OCI-LY7 (cell line): Measurements from ENCODE around the gene CAPN8. TPM values are rescaled to one million over a fixed set of nuclear protein-coding genes. Genes with fewer than 3 reads are reported as not detected.

Experiments used
- BruUV-seq: library from RNA; stranded (reverse); fragments of 400-500 nt; replicated peaks from 2 replicates; lab custom pipeline; 2021; lab: Mats Ljungman, UMichigan
- CTCF ChIA-PET: fragments of 300-600 bp; sonication (Branson Sonifier 250); formaldehyde crosslinking; loops from one replicate; lab custom pipeline; 2022; ENCODE audit warnings: antibody characterized with exemption; ENCODE audit not compliant: unreplicated experiment; lab: Charles Lee
- POLR2A ChIA-PET: fragments of 300-600 bp; sonication (Branson Sonifier 250); formaldehyde crosslinking; loops from one replicate; lab custom pipeline; 2022; ENCODE audit warnings: antibody characterized with exemption; lab: Charles Lee
- DNase-seq: peaks from one replicate; pipeline ENCODE4 v3.0.0-alpha.2; 2015; ENCODE audit warnings: low spot score
- H2AFZ ChIP-seq: fragments of 200-600 bp; sonication (generic), shearing (Covaris generic); 2 replicates; pipeline ENCODE4 v1.6.1; 2014; ENCODE audit warnings: mild to moderate bottlenecking, antibody characterized with exemption, low read length, moderate library complexity
- H3K27ac ChIP-seq: fragments of 200-600 bp; sonication (generic); 2 replicates; pipeline ENCODE4 v1.5.1; 2014; ENCODE audit warnings: mixed run types, low read depth, mild to moderate bottlenecking, moderate library complexity, low read length, inconsistent platforms; ENCODE audit not compliant: poor library complexity, severe bottlenecking
- H3K36me3 ChIP-seq: fragments of 200-600 bp; sonication (generic); 2 replicates; pipeline ENCODE4 v1.6.1; 2014; ENCODE audit warnings: mild to moderate bottlenecking, antibody characterized with exemption, low read length, moderate library complexity, mixed read lengths; ENCODE audit not compliant: insufficient read depth
- H3K4me1 ChIP-seq: fragments of 200-600 bp; sonication (generic); 2 replicates; pipeline ENCODE4 v1.5.1; 2014; ENCODE audit warnings: mild to moderate bottlenecking, low read length; ENCODE audit not compliant: insufficient read depth, poor library complexity, severe bottlenecking
- H3K4me2 ChIP-seq: fragments of 200-600 bp; sonication (generic); 2 replicates; pipeline ENCODE4 v1.6.1; 2014; ENCODE audit warnings: mild to moderate bottlenecking, low read length
- H3K4me3 ChIP-seq: fragments of 200-600 bp; sonication (generic); 2 replicates; pipeline ENCODE4 v1.5.1; 2014; ENCODE audit warnings: mild to moderate bottlenecking, low read depth, low read length; ENCODE audit not compliant: poor library complexity, severe bottlenecking
- H3K79me2 ChIP-seq: fragments of 200-600 bp; sonication (generic); 2 replicates; pipeline ENCODE4 v1.6.1; 2016; ENCODE audit warnings: low read depth, mild to moderate bottlenecking, low read length, moderate library complexity, mixed read lengths; ENCODE audit not compliant: insufficient read depth
- H3K9me2 ChIP-seq: fragments of 200-600 bp; sonication (generic); 2 replicates; pipeline ENCODE4 v1.6.1; 2016; ENCODE audit warnings: mild to moderate bottlenecking, low read length, mixed read lengths; ENCODE audit not compliant: insufficient read depth
- H3K9me3 ChIP-seq: fragments of 200-600 bp; sonication (generic); 2 replicates; pipeline ENCODE4 v1.6.1; 2014; ENCODE audit warnings: mild to moderate bottlenecking, mixed run types, low read length, mixed read lengths
- H4K20me1 ChIP-seq: fragments of 200-600 bp; sonication (generic); 2 replicates; pipeline ENCODE4 v1.6.1; 2014; ENCODE audit warnings: mild to moderate bottlenecking, antibody characterized with exemption, low read length, moderate library complexity, mixed read lengths; ENCODE audit not compliant: insufficient read depth
- CTCF ChIP-seq: fragments of 200-600 bp; sonication (generic); conservative IDR thresholded peaks from 2 replicates; pipeline ENCODE4 v1.5.1; 2014; ENCODE audit warnings: mild to moderate bottlenecking, antibody characterized with exemption, low read length, moderate library complexity, mixed read lengths
- EZH2phosphoT487 ChIP-seq: fragments of 200-600 bp; sonication (generic); IDR thresholded peaks from 2 replicates; pipeline ENCODE4 v1.6.1; 2018; ENCODE audit warnings: low read depth, borderline replicate concordance, mild to moderate bottlenecking, mixed run types, antibody characterized with exemption, low read length, moderate library complexity, mixed read lengths
- intact Hi-C: fragments of 100-400 bp; cut with micrococcal nuclease; formaldehyde crosslinking; loops from one replicate; pipeline ENCODE4 v1.10.0; 2022; ENCODE audit not compliant: unreplicated experiment
- total RNA-seq, 2 experiments: library from RNA; depleted of rRNA in 1 of 2; stranded (reverse); fragments of >200 nt in 1 of 2; shearing (Covaris generic) in 1 of 2; gene quantifications; 2 replicates each; pipeline ENCODE4 v1.2.3, GENCODE V29; 2014 to 2022

Gene CAPN8
- total RNA-seq, 2 experiments from 2014 or later = not detected

GRCh38 chr1:223551610-223552009 lies 113.9 kb downstream of the CAPN8 start:
- no peaks in the 10 kb centered on the region for H3K9me3 ChIP-seq
- ChIA-PET CTCF (no interaction called here), POLR2A (interaction anchor here (0.7 kb wide), 1 partner anchor 604 kb away, joined by 3 read pairs; no protein-coding TSS in a partner anchor)
- intact Hi-C loops = no loop called here
- H3K4me1 ChIP-seq = no peaks in the 10 kb centered on the region
- no peaks in the 10 kb centered on the region for H4K20me1 ChIP-seq
- H2AFZ ChIP-seq = no peak overlapping the region
- no peak for DNase-seq
- no peaks in the 10 kb centered on the region for H3K79me2 ChIP-seq
- TF ChIP-seq CTCF = no peak
- TF ChIP-seq EZH2phosphoT487 = no peak
- H3K4me2 ChIP-seq = no peak overlapping the region
- BruUV-seq = no TSS peak
- H3K4me3 ChIP-seq = no peak overlapping the region
- H3K9me2 ChIP-seq = no peaks in the 10 kb centered on the region
- no peaks in the 10 kb centered on the region for H3K36me3 ChIP-seq
- H3K27ac ChIP-seq = no peak overlapping the region

- no TSS peak for BruUV-seq
- CTCF ChIA-PET = no interaction called here
Measured at GRCh38 chr1:223549740-223550139, 115.8 kb downstream of the CAPN8 start.

More at GRCh38 chr1:223549740-223550139, 115.8 kb downstream of the CAPN8 start:
- H3K36me3 ChIP-seq = no peaks in the 10 kb centered on the region
- no peak overlapping the region for H3K27ac ChIP-seq
- no peak overlapping the region for H3K4me3 ChIP-seq
- no peak overlapping the region for H2AFZ ChIP-seq
- H3K4me1 ChIP-seq = no peaks in the 10 kb centered on the region
- TF ChIP-seq CTCF (no peak; the same call in 1 of the 2 replicates), EZH2phosphoT487 (no peak)
- H3K9me3 ChIP-seq = no peaks in the 10 kb centered on the region
- no peaks in the 10 kb centered on the region for H3K9me2 ChIP-seq
- POLR2A ChIA-PET = interaction anchor here (0.6 kb wide), 1 partner anchor 1338 kb away, joined by 3 read pairs; no protein-coding TSS in a partner anchor
- H3K4me2 ChIP-seq = no peak overlapping the region
- H3K79me2 ChIP-seq = no peaks in the 10 kb centered on the region
- no peaks in the 10 kb centered on the region for H4K20me1 ChIP-seq
- intact Hi-C loops = no loop called here
- no peak for DNase-seq
